HCT116 (cell line): Measurements from ENCODE around the gene CDH13. TPM values are rescaled to one million over a fixed set of nuclear protein-coding genes. Genes with fewer than 3 reads are reported as not detected.
A peak's percentile ranks its signal among the peaks of the same experiment; 100 is the strongest.

Experiments used
- ATAC-seq: fragments of 200-7000 bp; cut with Tn5 transposase; 2 replicates; pipeline ENCODE4 v1.9.1; 2020; ENCODE audit warnings: mild to moderate bottlenecking, moderate library complexity
- BruUV-seq: library from RNA; stranded (reverse); fragments of 400-500 nt; replicated peaks from 2 replicates; lab custom pipeline; 2021; lab: Mats Ljungman, UMichigan
- CTCF ChIA-PET: fragments of 300-600 bp; sonication (Branson Sonifier 250); formaldehyde crosslinking; loops from one replicate; lab custom pipeline; 2021; ENCODE audit warnings: antibody characterized with exemption; lab: Charles Lee
- POLR2A ChIA-PET: fragments of 300-600, 350-600 bp; sonication (Branson Sonifier 250); formaldehyde crosslinking; loops from one replicate; lab custom pipeline; 2021; ENCODE audit warnings: antibody characterized with exemption; lab: Charles Lee
- RAD21 ChIA-PET, 2 experiments: fragments of 300-600 bp; sonication (Branson Sonifier 250); formaldehyde crosslinking; loops; one replicate each; lab custom pipeline; 2023; ENCODE audit warnings: low total read pairs in 2 of 2; ENCODE audit not compliant: uncharacterized antibody in 2 of 2, unreplicated experiment in 2 of 2, low non-redundant PET in 1 of 2; lab: Charles Lee
- DNase-seq: peaks from one replicate; pipeline ENCODE4 v3.0.0-alpha.2; 2010; ENCODE audit warnings: low read depth, low spot score
- H2AFZ ChIP-seq: fragments of 200-600 bp; shearing (Covaris generic), sonication (generic); 2 replicates; pipeline ENCODE4 v1.6.1; 2017; ENCODE audit warnings: low read depth, mixed run types, mixed read lengths, antibody characterized with exemption, low read length; ENCODE audit not compliant: poor library complexity, severe bottlenecking
- H3K27ac ChIP-seq: 2 replicates; pipeline ENCODE4 v1.5.1; 2012; ENCODE audit warnings: low read depth, low read length
- H3K27me3 ChIP-seq: fragments of 200-600 bp; sonication (generic); 2 replicates; pipeline ENCODE4 v1.6.1; 2016; ENCODE audit warnings: mixed run types, low read length, mixed read lengths; ENCODE audit not compliant: insufficient read depth
- H3K36me3 ChIP-seq, 2 experiments: fragments of 200-500 bp in 1 of 2; fragments of 200-600 bp in 1 of 2; sonication (Bioruptor generic) in 1 of 2; sonication (generic) in 1 of 2; 2 replicates each; pipeline versions ENCODE4 v1.5.1 to v1.6.1; 2014 to 2016; ENCODE audit warnings: low read length in 2 of 2, inconsistent platforms in 1 of 2, mixed read lengths in 1 of 2, mixed run types in 1 of 2; ENCODE audit not compliant: insufficient read depth in 2 of 2, control insufficient read depth in 1 of 2
- H3K4me1 ChIP-seq, 2 experiments: fragments of 200-600 bp in 1 of 2; sonication (generic) in 1 of 2; 2 replicates each; pipeline versions ENCODE4 v1.5.1 to v1.6.1; 2012 to 2017; ENCODE audit warnings: low read length in 2 of 2, inconsistent platforms in 1 of 2, mild to moderate bottlenecking in 1 of 2, mixed read lengths in 1 of 2, mixed run types in 1 of 2, moderate library complexity in 1 of 2; ENCODE audit not compliant: insufficient read depth in 2 of 2, control insufficient read depth in 1 of 2
- H3K4me2 ChIP-seq: fragments of 200-600 bp; sonication (generic); 2 replicates; pipeline ENCODE4 v1.6.1; 2017; ENCODE audit warnings: mixed run types, low read length, mixed read lengths
- H3K4me3 ChIP-seq, 2 experiments: fragments of 200-600 bp in 1 of 2; sonication (generic) in 1 of 2; replicated peaks in 1 of 2; 2 replicates each; pipeline ENCODE4 v1.5.1; 2011 to 2016; ENCODE audit warnings: low read length in 2 of 2, control low read depth in 1 of 2, low read depth in 1 of 2, mild to moderate bottlenecking in 1 of 2, mixed read lengths in 1 of 2, mixed run types in 1 of 2
- H3K79me2 ChIP-seq: fragments of 200-600 bp; sonication (generic); 2 replicates; pipeline ENCODE4 v1.6.1; 2017; ENCODE audit warnings: mild to moderate bottlenecking, mixed run types, low read length, moderate library complexity, mixed read lengths; ENCODE audit not compliant: insufficient read depth
- H3K9ac ChIP-seq: fragments of 200-600 bp; sonication (generic); 2 replicates; pipeline ENCODE4 v1.6.1; 2016; ENCODE audit warnings: low read length, mixed read lengths
- H3K9me2 ChIP-seq: fragments of 200-600 bp; sonication (generic), shearing (Covaris generic); 2 replicates; pipeline ENCODE4 v1.6.1; 2017; ENCODE audit warnings: mixed run types, mild to moderate bottlenecking, moderate library complexity; ENCODE audit not compliant: insufficient read depth
- H3K9me3 ChIP-seq, 2 experiments: fragments of 200-500 bp in 1 of 2; fragments of 200-600 bp in 1 of 2; sonication (Bioruptor generic) in 1 of 2; sonication (generic) in 1 of 2; 2 replicates each; pipeline ENCODE4 v1.6.1; 2014 to 2017; ENCODE audit warnings: low read length in 2 of 2, mixed read lengths in 2 of 2, inconsistent platforms in 1 of 2, low read depth in 1 of 2, mild to moderate bottlenecking in 1 of 2, mixed run types in 1 of 2, moderate library complexity in 1 of 2; ENCODE audit not compliant: control insufficient read depth in 1 of 2, insufficient read depth in 1 of 2
- H4K20me1 ChIP-seq: fragments of 200-600 bp; sonication (generic), shearing (Covaris generic); 2 replicates; pipeline ENCODE4 v1.6.1; 2017; ENCODE audit warnings: mixed run types, mild to moderate bottlenecking, moderate library complexity; ENCODE audit not compliant: insufficient read depth
- ATF3 ChIP-seq: IDR thresholded peaks from 2 replicates; pipeline ENCODE4 v1.6.1; 2012
- CBX3 ChIP-seq: IDR thresholded peaks from 2 replicates; pipeline ENCODE4 v1.6.1; 2012; ENCODE audit warnings: low read depth
- CEBPB ChIP-seq: IDR thresholded peaks from 2 replicates; pipeline ENCODE4 v1.6.1; 2012; ENCODE audit warnings: low read depth
- CTCF ChIP-seq, 3 experiments: fragments of 200-600 bp in 1 of 3; sonication (generic) in 1 of 3; IDR thresholded peaks in 2 of 3; conservative IDR thresholded peaks in 1 of 3; 2 replicates each; pipeline ENCODE4 v1.5.1; 2012 to 2017; ENCODE audit warnings: low read depth in 2 of 3, low read length in 2 of 3, antibody characterized with exemption in 1 of 3, borderline replicate concordance in 1 of 3, control low read depth in 1 of 3, mild to moderate bottlenecking in 1 of 3, mixed read lengths in 1 of 3, mixed run types in 1 of 3, moderate library complexity in 1 of 3; ENCODE audit not compliant: insufficient read depth in 1 of 3
- FOSL1 ChIP-seq: IDR thresholded peaks from 2 replicates; pipeline ENCODE4 v1.6.1; 2012; ENCODE audit warnings: low read depth
- RAD21 ChIP-seq: IDR thresholded peaks from 2 replicates; pipeline ENCODE4 v1.6.1; 2012; ENCODE audit warnings: low read depth, mild to moderate bottlenecking
- ZBTB33 ChIP-seq: IDR thresholded peaks from 2 replicates; pipeline ENCODE4 v1.6.1; 2011; ENCODE audit warnings: mild to moderate bottlenecking, low read length, moderate library complexity; ENCODE audit not compliant: insufficient replicate concordance; ENCODE audit errors: extremely low read depth
- intact Hi-C: fragments of 100-400 bp; cut with micrococcal nuclease; formaldehyde crosslinking; loops from 2 replicates; pipeline ENCODE4 v1.10.0; 2022
- total RNA-seq: library from RNA; stranded (reverse); gene quantifications from one replicate; pipeline ENCODE4 v1.2.1, GENCODE V29; 2021; ENCODE audit not compliant: unreplicated experiment

The CDH13 gene
- total RNA-seq, 1 experiment from 2014 or later, result not detected

- Histone ChIP-seq H2AFZ (no peak overlapping the region), H3K4me1 (peaks cover 18 to 31% of the 10 kb centered on the region in 2 experiments), H3K9ac (no peak overlapping the region), H3K27me3 (no peaks in the 10 kb centered on the region), H3K4me2 (peak overlapping the region; percentile 91; the same call in 1 of the 2 replicates), H3K27ac (no peak overlapping the region), H3K4me3 (no peak overlapping the region), H3K9me2 (no peaks in the 10 kb centered on the region), H3K79me2 (peaks cover 42% of the 10 kb centered on the region), H4K20me1 (no peaks in the 10 kb centered on the region), H3K9me3 (no peaks in the 10 kb centered on the region), H3K36me3 (peaks cover 5 to 18% of the 10 kb centered on the region in 2 experiments; a peak in 3 of 4 replicates)
- CTCF ChIA-PET, result no interaction called here
- BruUV-seq, result TSS peak; percentile 2
- POLR2A ChIA-PET, result interaction anchor here (0.6 kb wide), 1 partner anchor 173 kb away, joined by 4 read pairs; no protein-coding TSS in a partner anchor
- intact Hi-C loops, result no loop called here
- ATAC-seq (no peak), DNase-seq (no peak)
- RAD21 ChIA-PET, result interaction anchor here in 1 of 2 experiments (0.6 kb wide), 1 partner anchor 303 kb away, joined by 3 read pairs; no protein-coding TSS in a partner anchor
- TF ChIP-seq ATF3 (no peak), CBX3 (0 out of 2 replicates have a peak, but pooled peaks have one; percentile 3)
These were observed 1184.1 kb downstream of the CDH13 start for GRCh38 chr16:83810901-83811300.

- Histone ChIP-seq H3K4me1 (peaks cover 15 to 29% of the 10 kb centered on the region in 2 experiments), H3K36me3 (peaks cover 5 to 18% of the 10 kb centered on the region in 2 experiments; a peak in 3 of 4 replicates), H3K4me2 (no peak overlapping the region), H3K79me2 (peaks cover 30% of the 10 kb centered on the region), H4K20me1 (no peaks in the 10 kb centered on the region), H3K4me3 (no peak overlapping the region), H3K27me3 (no peaks in the 10 kb centered on the region), H3K9me2 (no peaks in the 10 kb centered on the region), H3K9me3 (no peaks in the 10 kb centered on the region), H3K27ac (no peak overlapping the region), H2AFZ (no peak overlapping the region)
- CTCF ChIA-PET, result interaction anchor here (2.2 kb wide), 1 partner anchor 13 kb away, joined by 5 read pairs; no protein-coding TSS in a partner anchor
- POLR2A ChIA-PET, result no interaction called here
- RAD21 ChIA-PET, result no interaction called here
- ATAC-seq, result peak; percentile 25
- intact Hi-C loops, result no loop called here
- BruUV-seq, result no TSS peak
- no peak for DNase-seq
- no peak for TF ChIP-seq RAD21
- TF ChIP-seq CBX3, result no peak
- no peak for TF ChIP-seq FOSL1
- no peak for TF ChIP-seq CTCF (IDR thresholded peaks at IDR 0.05 in 2 of 3, conservative IDR thresholded peaks at IDR 0.05 in 1 of 3; ENCODE audit: borderline replicate concordance in 1 of 3, insufficient read depth in 1 of 3, low read depth in 2 of 3, low read length in 2 of 3)
- TF ChIP-seq ZBTB33, result no peak
- TF ChIP-seq CEBPB, result no peak
- TF ChIP-seq, all 23 proteins: peak for 0
- no peak overlapping the region for H3K9ac ChIP-seq
These were observed 1187.3 kb downstream of the CDH13 start for GRCh38 chr16:83813823-83814658.
